HG03175 (cell line): Measurements from ENCODE around the gene ANKRD33B.
"Not testable (repeated sequence)": the region's sequence is repeated elsewhere in the genome, so short reads cannot be mapped to it uniquely, and the experiment has no call there.

Source experiments
- ATAC-seq: cut with Tn5 transposase; IDR thresholded peaks from one replicate; pipeline ENCODE4 v1.9.1; 2021; ENCODE audit warnings: mild to moderate bottlenecking, moderate library complexity; ENCODE audit not compliant: unreplicated experiment

Gene ANKRD33B

DNA sequence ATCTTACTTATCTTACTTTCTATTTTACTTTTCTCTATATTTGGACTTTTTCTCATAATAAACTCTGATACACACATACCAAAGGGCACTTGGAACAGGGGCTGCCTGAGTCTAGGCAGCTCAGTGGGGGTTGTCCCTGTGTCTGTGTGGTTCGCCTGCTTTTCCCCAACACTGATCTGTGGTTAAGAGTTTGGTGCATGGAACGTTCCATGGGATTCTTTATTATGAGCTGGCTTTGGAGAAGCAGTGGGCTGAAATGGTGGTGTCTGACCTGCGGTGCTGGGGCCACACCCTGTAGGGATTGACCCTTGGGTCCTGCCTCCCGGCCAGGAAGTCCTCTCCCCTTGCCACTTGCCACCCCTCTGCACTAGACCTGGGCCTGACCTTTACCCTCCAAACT lies 47.4 kb downstream of the ANKRD33B start:
- ATAC-seq = no peak

DNA sequence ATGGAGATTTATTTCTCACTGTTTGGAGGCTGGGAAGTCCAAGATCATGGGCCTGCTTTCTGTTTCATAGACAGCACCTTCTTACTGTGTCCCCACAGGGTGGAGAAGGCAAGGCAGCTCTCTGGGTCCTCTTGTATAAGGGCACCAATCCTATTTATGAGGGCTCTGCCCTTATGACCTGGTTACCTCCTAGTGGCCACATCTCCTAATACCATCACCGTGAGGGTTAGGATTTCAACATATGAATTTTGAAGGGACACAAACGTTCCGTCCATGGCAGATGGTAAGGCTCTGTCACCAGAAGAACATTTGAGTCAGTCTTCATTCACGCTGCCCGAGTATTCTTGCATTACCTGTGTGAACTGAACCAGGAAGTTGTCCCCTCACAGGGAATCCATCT lies 48.4 kb downstream of the ANKRD33B start:
- ATAC-seq = no peak

DNA sequence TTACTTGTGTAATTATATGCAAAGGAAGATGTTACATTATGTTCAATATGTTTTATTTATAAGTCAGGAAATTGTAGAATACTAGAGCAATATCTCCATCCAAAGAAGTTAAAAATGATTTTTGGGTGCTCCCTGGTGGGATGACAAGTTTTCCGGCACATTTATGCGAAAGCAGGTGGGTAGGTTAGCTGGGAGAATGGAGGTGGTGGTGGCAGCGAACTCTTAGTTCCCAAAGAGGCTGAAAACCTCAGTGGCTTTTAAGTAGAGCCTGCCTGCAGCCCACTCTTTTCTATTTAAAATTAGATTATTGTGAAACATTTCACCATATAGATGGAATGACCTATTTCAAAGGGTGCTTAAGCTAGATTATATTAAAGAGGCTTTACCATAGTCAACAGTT lies 51.8 kb downstream of the ANKRD33B start:
- ATAC-seq = no peak

DNA sequence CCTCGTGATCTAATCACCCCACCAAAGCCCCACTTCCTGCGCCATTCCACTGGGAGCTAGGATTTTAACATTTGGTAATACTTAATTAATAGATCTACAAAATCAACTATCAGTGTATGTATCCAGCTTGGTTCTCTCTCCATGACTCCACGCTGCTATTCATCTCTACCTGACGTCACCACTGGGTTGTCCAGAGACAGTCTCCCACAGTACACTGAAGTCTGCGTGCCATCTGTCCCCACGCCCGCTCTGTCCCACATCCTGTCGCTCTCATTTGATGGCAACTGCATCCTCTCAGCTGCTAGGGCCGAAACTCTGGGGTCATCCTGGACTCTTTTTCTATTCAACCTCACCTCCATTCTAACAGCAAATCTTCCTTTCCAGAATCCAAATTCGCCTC lies 53.2 kb downstream of the ANKRD33B start:
- ATAC-seq = no peak

DNA sequence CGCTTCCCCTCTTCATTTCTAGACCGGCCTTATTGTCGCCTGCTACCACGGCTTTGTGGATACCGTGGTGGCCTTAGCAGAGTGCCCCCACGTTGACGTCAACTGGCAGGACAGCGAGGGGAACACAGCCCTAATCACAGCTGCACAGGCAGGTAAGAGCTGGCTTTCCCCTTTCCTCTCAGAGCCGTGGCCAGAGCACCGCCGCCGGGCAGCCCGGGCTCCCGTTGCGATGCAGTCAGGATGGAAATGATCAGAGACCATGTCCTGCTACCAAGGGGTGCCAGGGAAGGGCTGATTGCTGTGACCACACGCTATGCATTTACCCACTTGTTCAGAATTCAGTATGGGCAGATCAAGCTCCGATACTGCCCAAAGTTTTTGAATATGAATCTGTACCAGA lies 54.4 kb downstream of the ANKRD33B start:
- ATAC-seq = no peak

DNA sequence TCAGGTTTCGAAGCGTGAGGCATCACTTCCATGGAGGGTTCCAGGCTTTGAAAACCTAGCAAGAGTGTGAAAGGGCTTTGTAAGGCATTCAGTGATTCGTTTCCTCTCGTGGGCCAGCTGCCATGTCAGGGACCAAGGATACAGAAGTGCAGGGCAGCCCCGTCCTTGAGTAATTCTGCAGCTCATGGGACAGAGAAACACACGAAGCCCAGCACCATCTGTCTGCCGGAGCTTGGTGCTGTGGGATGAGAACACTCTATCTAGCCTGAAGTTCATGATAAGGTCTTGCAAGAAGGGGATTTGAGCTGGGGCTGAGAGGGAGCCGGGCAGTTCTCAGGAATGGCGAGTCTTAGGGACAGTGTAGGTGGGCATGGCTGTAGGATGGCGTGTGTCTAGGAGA lies 55.8 kb downstream of the ANKRD33B start:
- no peak for ATAC-seq

DNA sequence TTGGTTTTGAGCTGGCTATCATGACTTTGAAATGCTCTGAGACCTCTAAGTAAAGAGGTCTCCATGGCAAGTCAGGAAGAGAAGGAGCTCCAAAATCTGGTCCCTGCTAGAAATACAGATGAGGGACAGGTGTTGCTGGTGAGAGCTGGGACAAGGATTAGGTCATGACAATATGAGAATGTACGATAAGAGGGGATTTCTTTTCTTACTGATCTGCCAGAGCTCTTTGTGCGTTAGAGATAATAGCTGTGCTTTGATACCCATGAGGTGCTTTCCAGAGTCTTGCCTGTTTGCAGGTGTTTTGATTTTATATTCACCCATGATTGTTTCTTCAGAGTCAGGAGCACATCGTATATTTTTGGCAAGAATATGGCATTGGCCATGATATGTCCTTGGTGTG lies 56.5 kb downstream of the ANKRD33B start:
- ATAC-seq = no peak

DNA sequence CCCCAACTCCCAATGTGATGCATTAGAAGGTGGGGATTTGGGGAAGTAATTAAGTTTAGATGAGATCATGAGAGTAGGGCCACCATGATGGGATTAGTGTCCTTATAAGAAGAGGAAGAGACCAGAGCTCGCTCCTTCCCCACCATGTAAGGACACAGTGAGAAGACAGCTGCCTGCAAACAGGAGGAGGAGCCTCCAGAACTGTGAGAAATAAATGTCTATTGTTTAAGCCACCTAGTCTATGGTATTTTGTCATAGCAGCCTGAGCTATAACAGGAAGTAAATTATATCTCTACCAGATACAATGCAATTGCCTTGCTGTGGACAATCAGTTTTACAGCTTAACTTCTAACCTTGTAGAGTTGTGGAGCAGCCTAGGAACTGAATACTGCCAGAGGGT lies 58.0 kb downstream of the ANKRD33B start:
- ATAC-seq = no peak

DNA sequence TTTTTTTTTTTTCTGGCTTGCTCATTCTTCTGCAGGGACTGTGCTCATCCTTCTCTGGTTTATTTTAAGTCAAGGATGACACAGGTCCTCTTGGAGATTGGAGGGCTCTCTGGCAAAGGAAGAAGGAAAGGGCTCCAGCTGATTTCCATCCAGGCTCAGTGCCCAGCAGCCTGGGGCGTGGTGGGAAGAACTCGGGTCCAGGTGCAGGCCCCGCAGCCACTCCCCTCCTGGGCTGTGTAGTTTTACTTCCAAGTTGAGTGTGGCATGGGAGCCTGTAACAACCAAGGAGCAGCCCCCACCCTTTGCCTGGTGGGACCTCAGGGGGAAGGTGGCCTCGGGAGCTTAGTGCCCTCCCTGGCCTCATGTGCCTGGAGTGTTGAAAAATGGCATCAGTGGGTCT lies 58.9 kb downstream of the ANKRD33B start:
- no peak for ATAC-seq

DNA sequence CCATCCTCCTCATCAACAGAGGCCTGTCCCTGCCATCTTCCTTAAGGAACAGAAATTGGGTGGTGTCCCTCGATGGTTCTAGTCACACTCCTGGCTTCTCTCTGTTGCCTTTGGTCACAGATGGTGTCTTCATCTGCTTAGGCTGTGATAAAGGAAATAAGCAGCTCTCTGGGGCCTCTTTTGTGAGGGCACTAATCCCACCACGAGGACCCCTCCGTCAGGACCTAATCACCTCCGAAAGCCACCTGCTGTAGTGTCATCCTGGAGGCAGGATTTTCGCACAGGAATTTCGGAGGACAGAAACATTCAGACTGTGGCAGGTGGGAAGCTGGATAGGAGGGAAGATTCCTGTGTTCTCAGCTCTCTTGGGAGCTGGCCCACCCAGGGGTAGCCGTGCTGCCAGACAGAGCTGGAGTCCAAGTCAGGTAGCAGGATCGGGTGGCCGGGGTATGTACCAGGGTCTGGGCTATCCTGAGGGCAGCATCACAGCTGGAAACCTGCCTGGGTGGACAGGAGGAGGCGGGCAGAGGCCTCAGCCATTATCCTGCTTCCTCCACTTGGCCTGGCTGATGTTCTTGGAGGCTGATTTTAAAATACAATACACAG lies 59.5 kb downstream of the ANKRD33B start:
- ATAC-seq = no peak

DNA sequence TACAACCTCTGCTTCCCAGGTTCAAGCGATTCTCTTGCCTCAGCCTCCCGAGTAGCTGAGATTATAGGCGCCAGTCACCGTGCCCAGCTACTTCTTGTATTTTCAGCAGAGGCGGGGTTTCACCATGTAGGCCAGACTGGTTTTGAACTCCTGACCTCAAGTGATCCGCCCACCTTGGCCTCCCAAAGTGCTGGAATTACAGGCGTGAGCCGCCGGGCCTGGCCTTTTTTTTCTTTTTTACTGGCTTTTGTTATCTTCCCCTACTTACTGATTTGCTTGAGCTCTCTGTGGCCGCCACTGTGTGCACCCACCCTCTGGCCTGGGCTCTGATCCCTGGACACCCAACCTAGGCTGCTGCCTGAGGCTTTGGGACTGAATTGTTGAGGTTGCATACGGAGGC lies 60.3 kb downstream of the ANKRD33B start:
- ATAC-seq = no peak

DNA sequence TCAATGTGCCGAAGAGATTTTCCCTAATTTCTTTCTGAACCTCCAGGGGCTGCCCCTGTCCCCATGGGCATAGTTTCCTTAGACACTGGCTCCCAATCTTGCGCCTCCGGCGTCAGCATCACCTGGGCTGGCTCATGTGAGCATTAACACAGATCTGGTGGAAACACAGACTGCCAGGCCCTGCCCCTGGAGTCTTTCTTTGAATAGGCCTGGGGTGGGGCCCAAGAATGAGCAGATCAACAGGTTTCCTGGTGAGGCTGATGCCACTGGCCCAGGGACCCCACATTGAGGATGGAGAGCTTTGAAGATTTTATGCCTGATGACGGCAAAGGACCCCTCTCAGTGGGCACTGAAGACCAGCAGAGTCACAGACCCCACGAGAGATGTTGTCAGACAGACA lies 60.8 kb downstream of the ANKRD33B start:
- ATAC-seq = no peak

DNA sequence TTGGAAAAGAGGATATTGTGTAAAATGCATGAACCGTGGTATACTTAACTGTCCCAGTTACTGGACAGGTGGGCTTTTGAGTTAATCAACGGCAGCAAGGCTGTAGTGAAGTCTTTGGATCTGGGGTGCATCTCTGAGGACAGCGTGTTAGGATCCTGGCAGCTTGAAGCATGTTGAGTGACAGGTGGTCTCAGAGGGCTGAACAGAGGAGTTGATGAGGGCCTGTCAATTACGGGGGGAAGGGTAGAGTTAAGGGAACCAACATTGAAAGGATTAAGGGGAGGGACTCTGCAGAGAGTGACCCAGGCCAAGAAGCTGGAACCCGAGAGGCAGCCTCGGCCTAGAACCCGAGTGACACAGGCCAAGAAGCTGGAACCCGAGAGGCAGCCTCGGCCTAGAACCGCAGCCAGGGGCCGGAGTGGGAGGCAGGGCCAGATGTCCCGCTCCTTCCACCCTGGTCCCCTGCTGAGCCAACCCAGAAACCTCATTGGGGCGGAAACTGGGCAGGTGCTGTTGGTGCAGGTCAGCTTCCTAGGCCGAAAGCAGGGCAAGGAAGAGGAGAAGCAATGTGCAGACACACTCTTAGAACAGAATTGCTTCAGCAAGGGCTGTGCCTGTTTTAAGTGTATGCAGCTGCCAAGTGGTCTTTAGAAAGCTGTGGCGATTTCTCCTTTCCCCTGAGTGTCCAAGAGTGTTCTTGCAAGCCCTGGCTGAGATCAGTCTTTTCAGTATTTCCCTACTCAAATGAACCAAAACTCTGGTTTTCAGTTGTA lies 62.0 kb downstream of the ANKRD33B start:
- no peak for ATAC-seq

DNA sequence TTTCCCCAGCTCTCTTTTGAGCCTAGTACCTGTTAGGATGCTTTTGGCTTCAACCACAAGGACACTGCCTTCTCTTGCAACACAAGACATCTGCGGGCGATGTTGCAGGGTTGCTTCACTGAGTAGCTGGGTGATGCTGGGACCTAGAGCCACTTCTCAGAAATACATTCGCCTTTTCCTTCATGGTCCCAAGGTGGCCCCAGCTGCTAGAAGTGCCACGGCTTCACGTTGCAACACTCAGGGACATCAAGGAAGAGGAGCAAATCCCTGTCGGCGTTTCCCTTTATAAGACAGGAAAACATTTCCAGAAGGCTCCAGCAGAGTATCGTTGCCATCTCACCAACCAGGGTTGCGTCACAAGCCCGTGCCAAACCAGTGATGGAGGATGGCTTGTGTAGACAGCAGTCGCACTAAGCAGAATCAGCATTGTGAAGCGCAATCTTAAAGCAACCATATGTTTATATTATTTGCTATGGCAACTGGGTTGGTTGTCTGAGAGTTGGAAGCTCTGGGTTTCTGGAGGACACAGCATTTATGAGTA lies 62.7 kb downstream of the ANKRD33B start:
- no peak for ATAC-seq

DNA sequence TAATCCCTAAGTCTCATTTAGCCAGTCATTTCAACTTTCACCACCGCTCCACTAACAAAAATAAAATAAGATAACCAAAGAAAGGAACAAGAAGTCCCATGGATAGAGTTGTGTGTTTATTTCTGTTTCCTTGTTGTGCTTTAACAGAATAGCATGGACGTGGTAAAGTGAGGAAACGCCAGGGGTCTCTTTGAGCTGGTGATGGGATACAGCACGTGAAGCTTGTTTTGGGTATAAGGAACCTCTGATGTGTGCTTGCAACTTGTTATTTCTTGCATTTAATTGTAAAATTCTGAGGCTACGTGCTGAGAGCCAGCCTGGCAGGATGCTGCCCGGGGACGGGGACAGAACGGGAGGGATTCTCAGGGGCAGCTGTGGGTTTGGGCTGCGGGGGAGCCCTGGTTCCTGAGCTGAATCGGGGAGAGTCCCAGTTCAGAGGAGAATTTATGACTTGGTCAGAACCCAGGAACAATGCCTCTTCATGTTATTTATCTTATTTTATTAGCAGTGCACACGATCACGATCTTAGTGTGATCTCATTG lies 63.4 kb downstream of the ANKRD33B start:
- peak; percentile 7 for ATAC-seq

DNA sequence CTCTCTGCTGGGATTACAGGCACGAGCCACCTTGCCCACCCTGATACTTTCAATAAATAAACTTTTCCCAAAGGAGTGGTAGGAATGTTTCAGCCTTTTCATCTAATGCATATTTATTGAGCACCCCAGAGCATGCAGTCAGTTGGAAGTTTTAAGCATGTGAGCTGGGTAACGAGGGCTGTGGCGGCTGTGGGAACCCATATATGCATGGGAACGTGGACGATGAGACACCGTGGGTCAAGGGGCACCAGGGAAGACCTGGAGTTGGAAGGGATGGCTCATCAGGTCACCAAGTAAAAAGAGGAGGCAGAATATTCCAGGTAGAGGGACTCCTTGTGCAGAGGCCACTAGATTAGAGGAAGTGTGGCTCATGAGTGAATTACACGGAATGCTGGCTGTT lies 64.7 kb downstream of the ANKRD33B start:
- no peak for ATAC-seq

DNA sequence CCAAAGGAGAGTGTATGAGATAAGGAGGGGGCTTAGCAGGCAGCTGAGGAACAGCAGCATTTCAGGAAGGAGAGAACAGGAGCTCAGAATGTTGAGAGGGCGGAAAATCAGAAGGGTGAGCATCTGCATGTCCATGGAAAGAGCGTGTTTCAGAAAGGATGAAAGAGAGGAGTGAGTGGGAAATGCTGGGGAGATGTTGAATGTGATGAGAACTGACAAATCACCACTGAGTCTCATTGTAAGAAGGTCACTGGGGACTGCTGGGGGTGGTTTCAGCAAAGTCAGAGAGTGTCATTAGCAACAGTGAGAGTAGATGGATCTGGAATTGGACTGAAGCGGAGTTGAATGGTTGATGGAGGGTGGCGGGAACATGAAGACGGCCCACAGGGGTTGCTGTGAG lies 65.8 kb downstream of the ANKRD33B start:
- no peak for ATAC-seq

DNA sequence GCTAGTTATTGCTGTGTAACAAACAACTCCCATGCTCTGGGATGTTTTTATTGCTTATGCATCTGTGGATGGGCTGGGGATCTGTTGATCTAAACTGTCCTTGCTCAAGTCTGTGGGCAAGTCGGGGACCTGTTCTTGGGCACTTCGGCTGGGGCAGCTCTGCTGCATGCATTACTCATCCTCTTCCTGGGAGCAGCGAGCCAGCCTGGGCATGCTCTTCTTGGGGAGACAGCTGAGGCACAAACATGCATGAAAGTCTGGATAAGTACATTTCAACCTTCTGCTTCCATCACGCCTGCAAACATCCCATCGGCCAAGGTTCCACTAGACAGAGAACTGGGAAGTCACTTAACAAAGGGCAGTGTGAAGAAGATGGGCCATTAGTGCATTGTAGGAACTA lies 66.3 kb downstream of the ANKRD33B start:
- ATAC-seq = no peak

DNA sequence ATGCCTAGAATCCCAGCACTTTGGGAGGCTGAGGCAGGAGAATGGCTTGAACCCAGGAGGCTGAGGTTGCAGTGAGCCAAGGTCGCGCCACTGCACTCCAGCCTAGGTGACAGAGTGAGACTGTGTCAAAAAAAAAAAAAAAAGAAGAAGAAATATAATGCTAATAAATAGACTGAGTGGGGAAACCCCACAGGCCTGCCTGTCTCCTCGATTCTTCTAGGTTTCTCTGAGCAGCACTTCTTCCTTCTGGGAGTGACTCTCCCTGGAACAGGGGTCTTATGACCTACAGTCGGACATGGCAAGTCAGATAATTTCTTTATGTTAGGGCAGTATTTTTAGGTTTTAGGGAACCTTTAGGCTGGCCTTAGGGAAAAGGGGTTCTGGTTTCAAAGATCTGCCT lies 66.9 kb downstream of the ANKRD33B start:
- not testable (repeated sequence) for ATAC-seq

DNA sequence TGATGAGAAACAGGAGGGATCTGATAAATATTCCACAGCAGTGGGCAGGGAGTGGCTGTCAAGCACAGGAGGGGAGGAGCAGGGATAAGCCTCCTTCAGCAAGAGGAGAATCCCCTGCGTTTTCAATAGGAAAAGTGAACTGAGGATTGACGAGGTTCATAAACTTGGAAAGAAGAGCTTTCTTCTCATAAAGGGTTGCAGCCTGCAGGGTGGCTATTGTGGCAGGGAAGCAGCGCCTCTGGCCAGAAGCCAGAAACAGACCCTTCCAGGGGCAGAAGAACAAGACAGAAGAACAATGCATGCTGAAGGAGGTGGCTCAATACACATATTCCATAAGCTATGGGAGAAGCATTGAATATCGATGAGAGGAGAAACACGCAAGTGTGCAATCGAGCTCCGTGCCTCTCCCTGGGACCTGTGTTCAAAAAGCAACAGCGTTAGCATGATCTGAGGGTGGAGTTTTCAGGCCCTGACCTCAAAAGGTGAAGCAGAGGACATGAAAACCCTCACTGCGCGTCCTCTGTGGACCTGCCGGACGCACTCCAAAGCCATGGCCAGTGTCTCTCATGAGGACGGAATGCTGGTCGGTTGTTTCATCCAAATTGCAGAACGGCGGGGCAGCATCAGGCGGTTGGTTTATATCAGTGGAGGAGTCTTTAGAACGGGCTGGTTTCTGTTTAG lies 67.6 kb downstream of the ANKRD33B start:
- ATAC-seq = peak; percentile 5

DNA sequence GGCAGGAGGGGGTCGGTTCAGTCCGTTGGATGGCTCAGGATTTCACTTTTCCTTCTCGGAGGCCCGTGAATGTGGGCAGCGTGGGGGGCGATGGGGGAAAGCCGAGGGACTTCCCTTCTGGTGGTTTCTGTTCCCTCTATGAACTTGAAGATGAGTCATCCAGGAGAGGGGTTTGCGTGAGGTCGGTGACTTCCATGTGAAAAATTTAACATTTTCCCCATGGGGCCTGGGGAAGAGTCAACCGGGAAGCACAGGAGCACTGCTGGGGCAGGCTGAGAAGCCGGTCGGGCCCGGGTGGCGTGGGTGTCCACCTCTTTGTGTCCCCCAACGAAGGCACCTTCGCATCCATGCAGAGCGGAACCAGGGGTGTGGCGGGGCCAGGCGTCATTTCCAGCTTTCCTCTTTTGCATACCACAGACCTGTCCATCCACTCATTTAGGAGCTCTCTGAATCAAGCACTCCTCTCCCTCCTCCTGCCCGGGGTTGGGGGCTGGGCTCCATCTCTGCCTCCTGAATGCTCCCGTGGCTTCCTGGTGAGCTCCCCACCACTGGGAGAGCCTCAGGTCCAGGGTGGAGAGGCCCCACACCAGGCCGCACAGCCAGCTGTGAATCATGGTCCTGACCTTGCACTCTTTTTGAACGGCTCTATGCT lies 68.4 kb downstream of the ANKRD33B start:
- ATAC-seq = peak; percentile 32
